OCI-LY1 (cell line): ENCODE results near the gene PLCB4.

Experiments used
- CTCF ChIP-seq: fragments of 200-600 bp; sonication (generic), shearing (Covaris generic); IDR thresholded peaks from 2 replicates; pipeline ENCODE4 v1.5.1; 2017; ENCODE audit warnings: mild to moderate bottlenecking, antibody characterized with exemption, low read length, moderate library complexity, mixed read lengths
- EZH2 ChIP-seq: fragments of 200-600 bp; sonication (generic), shearing (Covaris generic); IDR thresholded peaks from 2 replicates; pipeline ENCODE4 v1.8.0; 2017; ENCODE audit warnings: borderline replicate concordance, mixed run types, mild to moderate bottlenecking, antibody characterized with exemption, low read length, moderate library complexity, mixed read lengths

GRCh38 chr20:9515214-9515585 lies 446.3 kb downstream of the PLCB4 start:
- TF ChIP-seq CTCF, result no peak
- TF ChIP-seq EZH2, result no peak
